HG03103 (cell line): Measurements from ENCODE around the gene FGD2.
"Not testable (repeated sequence)": the region's sequence is repeated elsewhere in the genome, so short reads cannot be mapped to it uniquely, and the experiment has no call there.

ENCODE experiments used
- ATAC-seq: cut with Tn5 transposase; IDR thresholded peaks from one replicate; pipeline ENCODE4 v1.9.1; 2021; ENCODE audit warnings: low read depth; ENCODE audit not compliant: unreplicated experiment

The FGD2 gene

DNA sequence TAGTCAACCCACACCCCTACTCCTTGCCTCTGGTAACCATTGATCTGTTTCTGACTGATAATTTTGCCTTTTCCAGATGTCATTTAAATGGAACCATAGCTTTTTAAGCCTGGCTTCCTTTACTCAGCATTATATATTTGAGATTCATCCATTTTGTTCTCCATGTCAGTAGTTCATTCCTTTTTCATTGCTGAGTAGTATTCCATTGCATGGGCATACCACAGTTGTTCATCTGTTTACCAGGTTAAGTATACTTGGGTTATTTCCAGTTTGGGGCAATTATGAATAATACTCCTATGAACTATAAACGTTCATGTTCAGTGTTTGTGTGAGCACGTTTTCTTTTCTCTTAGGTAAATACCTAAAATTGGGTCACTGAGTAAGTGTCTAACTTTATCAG is 25.1 kb downstream of the FGD2 start:
- no peak for ATAC-seq

DNA sequence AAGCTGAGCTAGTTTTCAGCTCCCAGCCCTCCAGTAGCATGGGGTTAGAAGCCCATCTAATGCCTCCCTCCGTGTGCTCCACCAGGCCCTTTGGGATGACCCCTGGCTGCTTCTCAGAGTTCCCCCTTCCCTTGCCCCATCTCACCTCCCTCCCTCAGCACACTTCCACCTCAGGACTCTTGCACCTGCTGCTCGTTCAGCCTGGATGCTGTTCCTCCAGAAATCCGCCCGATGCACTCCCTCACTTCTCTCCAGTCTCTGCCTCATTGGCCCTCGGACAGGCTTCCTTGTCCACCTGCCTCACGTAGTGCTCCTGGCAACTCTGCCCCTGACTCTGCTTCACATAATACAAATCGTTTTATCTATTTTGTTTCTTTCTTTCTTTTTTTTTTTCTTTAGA is 26.8 kb downstream of the FGD2 start:
- no peak for ATAC-seq

DNA sequence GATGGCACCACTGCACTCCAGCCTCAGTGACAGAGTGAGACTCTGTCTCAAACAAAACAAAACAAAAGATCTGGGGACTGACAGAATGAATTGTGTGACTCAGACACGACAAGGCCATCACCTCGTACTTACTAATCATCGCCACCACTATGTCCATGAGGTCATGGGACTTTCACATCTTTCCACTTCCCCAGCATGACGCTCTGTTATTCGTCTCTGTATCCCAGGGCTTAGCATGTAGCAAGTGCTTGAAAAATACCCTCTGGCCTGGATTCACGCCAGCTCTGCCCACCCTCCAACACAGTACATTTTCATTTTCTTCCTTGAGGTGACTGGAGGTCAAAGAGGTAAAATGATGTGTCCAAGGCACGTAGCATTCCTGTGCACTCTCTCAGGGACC is 27.8 kb downstream of the FGD2 start:
- ATAC-seq, result no peak

DNA sequence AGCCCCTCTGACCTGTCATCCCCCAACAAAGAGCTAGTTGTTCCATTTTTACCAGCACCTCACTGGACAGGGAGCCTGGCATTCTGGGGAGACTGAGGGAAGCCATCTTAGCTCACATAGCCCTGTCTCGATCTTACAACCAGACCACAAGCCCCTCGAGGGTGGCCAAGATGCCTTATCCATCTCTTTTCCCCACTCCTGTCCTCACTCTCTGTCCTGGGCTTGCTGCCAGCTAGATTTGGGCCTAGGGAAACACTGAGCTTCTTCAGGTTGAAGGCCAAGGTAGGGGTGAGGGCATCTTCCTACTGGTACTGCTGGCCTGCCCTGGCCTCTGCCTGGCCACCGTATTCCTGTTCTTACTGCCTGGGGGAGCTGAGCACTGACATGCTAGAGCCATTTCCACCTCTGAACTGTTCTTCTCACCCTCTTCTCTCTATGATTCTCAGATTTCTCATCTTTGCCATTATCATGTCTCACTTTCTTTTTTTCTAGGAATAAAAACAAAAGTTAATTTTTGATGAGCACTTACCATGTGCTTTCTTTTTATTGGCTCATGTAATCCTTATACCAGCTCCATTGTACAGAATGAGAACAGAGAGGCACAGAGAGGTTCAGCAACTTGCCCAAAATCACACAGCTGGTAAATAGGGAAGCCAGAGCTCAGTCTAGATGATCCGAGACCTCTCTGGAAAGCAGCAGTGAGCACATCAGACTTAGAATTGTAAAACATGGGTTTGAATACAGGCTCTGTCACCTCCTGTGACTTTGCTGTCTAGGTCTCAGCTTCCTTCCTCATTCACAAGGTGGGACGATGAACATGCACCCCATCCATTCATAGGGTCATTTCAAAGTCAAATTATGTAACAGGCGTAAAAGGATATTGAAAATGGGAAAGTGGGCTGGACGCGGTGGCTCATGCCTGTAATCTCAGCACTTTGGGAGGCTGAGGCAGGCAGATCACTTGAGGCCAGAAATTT is 28.7 kb downstream of the FGD2 start:
- ATAC-seq, result no peak

DNA sequence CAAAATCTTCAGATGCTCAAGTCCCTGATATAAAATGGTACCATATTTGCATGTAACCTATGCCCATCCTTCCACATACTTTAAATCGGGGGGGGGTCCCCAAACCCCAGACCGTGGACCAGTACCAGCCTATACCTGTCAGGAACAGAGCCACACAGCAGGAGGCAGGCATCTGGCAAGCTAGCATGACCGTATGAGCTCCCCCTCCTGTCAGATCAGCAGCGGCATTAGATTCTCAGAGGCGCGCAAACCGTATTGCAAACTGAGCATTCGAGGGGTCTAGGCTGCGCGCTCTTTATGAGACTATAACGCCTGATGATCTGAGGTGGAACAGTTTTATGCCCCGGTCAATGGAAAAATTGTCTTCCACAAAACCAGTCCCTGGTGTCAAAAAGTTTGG is 30.7 kb downstream of the FGD2 start:
- no peak for ATAC-seq

GRCh38 chr6:37038292-37039198 is 33.1 kb downstream of the FGD2 start:
- ATAC-seq, result no peak

DNA sequence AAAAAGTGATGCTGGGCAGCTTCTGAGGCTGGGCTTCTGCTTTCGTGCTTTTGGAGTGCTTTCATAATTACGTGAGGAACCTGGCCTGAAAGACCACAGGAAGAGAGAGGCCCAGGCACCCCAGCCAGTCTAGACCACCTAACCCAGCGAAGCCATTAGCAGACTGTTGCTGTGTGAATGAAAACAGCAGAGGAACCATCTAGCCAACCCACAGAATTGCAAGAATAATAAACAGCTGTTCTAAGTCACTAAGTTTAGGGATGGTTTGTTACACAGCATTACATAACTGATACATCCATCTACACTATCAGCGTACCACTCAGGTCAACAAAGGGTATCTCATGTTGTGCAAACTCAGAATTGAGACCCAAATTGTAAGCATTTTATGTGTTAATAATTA is 34.5 kb downstream of the FGD2 start:
- ATAC-seq, result no peak

DNA sequence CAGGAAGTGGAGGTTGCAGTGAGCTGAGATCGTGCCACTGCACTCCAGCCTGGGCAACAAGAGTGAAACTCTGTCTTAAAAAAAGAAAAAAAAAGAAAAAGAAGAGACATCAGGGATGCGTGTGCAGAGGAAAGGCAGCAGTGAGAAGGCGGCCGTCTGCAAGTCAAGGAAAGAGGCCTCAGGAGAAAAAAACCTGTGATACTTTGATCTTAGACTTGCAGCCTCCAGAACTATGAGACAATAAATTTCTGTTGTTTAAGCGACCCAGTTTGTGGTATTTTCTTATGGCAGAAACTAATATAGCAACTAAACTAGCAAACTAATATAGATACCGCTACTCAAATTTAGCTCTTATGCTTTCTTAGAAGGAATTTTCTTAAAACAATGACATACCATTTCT is 36.1 kb downstream of the FGD2 start:
- ATAC-seq, result no peak

DNA sequence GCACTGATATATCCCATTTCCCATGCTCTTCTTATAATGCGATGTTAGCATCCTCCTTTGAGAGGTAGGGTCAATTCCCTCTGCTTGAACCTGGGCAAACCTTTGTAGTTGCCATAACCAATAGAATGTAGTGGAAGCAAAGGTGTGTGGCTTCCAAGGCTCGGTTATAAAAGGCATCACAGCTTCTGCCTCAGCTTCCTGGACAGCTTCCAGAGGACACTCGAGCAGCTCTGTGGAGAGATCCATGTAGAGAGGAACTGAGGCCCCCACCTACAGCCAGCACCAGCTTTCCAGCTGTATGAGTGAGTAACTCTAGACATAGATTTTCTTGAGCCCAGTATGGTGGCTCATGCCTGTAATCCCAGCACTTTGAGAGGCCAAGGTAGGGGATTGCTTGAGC is 36.7 kb downstream of the FGD2 start:
- ATAC-seq, result no peak

GRCh38 chr6:37043091-37043490 is 37.6 kb downstream of the FGD2 start:
- not testable (repeated sequence) for ATAC-seq

DNA sequence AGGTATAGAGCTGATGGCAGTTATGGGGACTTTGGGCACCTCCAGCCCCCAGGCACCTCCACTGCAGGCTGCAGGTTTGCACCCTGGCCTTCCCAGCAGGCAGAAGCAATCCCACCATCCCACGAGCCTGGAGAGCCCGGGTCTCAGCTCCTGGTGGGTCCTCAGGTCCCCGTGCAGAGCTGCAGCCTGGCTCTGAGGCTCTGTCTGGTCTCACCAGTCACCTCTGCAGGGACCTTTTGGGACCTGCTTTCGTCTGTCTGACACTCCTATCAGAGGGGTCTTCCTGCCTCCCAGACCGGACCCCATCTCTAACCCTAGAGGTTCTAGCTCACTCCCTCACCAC is 41.9 kb downstream of the FGD2 start:
- no peak for ATAC-seq

DNA sequence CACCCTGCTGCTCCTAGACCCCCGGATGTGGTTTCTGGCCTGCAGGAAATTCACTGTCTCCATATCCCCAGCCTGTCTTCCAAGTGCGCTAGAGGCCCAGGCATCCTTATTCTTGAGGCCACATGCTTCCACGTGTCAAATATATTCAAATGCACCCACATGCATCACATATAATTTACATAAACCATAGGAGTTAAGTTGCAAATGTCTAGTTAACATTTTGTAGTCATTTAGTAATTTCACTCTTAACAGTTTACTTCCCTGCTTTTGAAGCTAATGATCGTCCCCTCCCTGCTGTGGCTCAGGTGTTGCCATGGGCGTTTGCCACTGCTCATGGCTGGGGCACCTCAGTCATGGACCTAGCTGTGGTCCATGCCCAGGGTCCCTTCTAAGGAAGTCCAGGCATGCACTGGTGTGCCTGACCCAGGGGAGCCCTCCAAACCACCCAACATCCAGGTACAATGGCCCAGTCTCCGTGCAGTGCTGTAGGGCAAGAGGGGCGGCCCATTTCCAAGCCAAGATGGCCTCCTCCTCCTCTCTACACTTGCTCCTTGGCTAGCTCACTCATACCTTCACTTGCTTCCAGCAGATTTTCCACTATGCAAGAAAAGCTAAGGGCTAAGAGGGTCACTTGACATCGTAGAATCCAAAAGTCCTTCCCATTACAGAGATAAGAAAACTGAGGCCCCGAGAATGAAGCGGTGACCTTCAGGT is 42.4 kb downstream of the FGD2 start:
- no peak for ATAC-seq

DNA sequence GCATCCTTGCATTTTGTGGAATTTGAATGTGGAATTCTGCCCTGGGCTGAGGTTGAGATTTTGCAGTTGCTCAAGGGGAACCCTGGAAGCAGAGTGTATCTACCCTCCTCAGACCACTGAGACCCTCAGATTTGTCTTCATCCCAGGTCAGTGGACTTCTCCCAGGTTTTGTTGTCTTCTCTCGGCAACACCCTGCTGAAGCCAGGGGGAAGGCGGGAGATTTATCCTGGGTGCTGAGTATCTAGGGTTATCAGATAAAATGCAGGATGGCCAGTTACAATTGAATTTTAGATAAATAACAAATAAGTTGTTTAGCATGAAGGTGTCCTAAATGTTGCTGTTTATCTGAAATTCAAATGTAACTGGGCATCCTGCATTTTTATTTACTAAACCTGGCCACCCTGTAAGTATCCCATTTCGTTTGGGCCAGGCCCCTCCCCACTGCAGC is 43.0 kb downstream of the FGD2 start:
- no peak for ATAC-seq

GRCh38 chr6:37048851-37049757 is 43.6 kb downstream of the FGD2 start:
- no peak for ATAC-seq

- ATAC-seq, result no peak
Measured at GRCh38 chr6:37049758-37050044, 44.2 kb downstream of the FGD2 start.

- ATAC-seq, result no peak
Measured at GRCh38 chr6:37050045-37050853, 44.8 kb downstream of the FGD2 start.

DNA sequence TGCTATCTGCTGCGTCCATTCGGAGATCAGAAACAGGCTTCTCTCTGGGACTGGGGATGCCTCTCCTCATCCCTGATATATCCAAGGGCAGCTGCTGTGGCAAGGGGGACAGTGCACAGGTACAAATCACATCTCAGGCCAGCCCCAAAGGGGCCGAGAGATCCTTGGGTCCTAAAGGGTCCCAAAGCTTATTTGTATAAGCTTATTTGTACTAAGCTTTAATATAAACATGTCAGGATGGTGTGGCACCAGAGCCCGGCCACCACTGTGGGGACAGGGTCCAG is 45.3 kb downstream of the FGD2 start:
- no peak for ATAC-seq

- ATAC-seq, result no peak
Measured at GRCh38 chr6:37051138-37052026, 45.9 kb downstream of the FGD2 start.
